Uterus (tissue), 4 donors: ENCODE measurements around the gene MMAB. TPM values are rescaled to one million over a fixed set of nuclear protein-coding genes. Genes with fewer than 3 reads are reported as not detected.

ENCODE experiments used
- DNase-seq, 2 donors: peaks; one replicate each; pipeline ENCODE4 v3.0.0-alpha.2; 2019 to 2020
- H3K27ac ChIP-seq, 2 donors: fragments of 200-600 bp; sonication (generic); 1 replicate in 1 of 2; 2 replicates in 1 of 2; pipeline ENCODE4 v1.5.1; 2016 to 2018
- H3K27me3 ChIP-seq, 2 donors: fragments of 200-600 bp; sonication (generic); one replicate each; pipeline ENCODE4 v1.5.1; 2018 to 2019; ENCODE audit warnings: control low read depth in 1 of 2
- H3K36me3 ChIP-seq, 2 donors: fragments of 200-600 bp; sonication (generic); one replicate each; pipeline ENCODE4 v1.5.1; 2019; ENCODE audit warnings: control low read depth in 1 of 2
- H3K4me1 ChIP-seq, 2 donors: fragments of 200-600 bp; sonication (generic); one replicate each; pipeline ENCODE4 v1.5.1; 2018 to 2019; ENCODE audit warnings: control low read depth in 1 of 2
- H3K4me3 ChIP-seq, 2 donors: fragments of 200-600 bp; sonication (generic); 1 replicate in 1 of 2; 2 replicates in 1 of 2; pipeline ENCODE4 v1.5.1; 2018 to 2019; ENCODE audit warnings: mild to moderate bottlenecking in 1 of 2
- H3K9me3 ChIP-seq, 2 donors: fragments of 200-600 bp; sonication (generic); one replicate each; pipeline ENCODE4 v1.5.1; 2019; ENCODE audit warnings: control low read depth in 1 of 2
- POLR2A ChIP-seq, 2 donors: fragments of 450-650 bp; IDR thresholded peaks; one replicate each; pipeline ENCODE4 v1.6.1; 2016; ENCODE audit warnings: antibody characterized with exemption in 2 of 2, mild to moderate bottlenecking in 1 of 2, moderate library complexity in 1 of 2
- intact Hi-C: fragments of 100-400 bp; cut with DNase I; formaldehyde crosslinking; loops from one replicate; pipeline ENCODE4 v1.15.1; 2023; ENCODE audit warnings: low total_unique reads
- total RNA-seq, 4 donors: library from RNA; depleted of rRNA in 3 of 4; stranded (reverse); fragments of >200 nt in 3 of 4; gene quantifications; one replicate each; pipeline versions ENCODE4 v1.1.0 to v1.2.4, GENCODE V29; 2014 to 2023
- TF ChIP-seq, protein P1 (sequence below), 4 experiments: fragments of 200-600 bp in 2 of 4; fragments of 450-650 bp in 2 of 4; sonication (generic) in 2 of 4; IDR thresholded peaks; one replicate each; pipeline ENCODE4 v1.5.1; 2016 to 2019; ENCODE audit warnings: antibody characterized with exemption in 4 of 4, mild to moderate bottlenecking in 2 of 4, moderate library complexity in 1 of 4
- donor health status: DM: yes; HTN: yes; CAD: no.

MMAB gene
- total RNA-seq, 4 donors from 2014 or later: 15.0 to 234 (median 21.5) TPM

DNA sequence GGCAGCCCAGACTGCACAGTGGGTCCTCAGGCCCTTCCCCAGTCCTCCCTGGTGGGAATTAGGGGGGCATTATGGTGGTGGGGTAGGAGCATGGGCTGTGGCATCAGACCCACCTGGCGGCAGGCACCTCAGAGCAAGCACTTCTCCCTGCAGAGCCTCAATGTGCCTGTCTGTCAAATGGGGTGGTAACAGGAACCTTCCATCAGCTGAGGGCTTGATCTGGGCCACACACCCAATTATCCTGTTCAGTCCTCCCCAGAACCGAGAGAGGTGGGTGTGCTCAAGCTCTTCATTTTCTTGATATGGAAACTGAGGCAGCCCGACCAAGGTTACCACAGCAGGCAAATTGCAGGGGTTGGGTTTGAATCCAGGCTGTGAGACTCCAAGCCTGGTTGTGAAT is 38.7 kb upstream of the MMAB start:
- Histone ChIP-seq H3K4me1 (no peaks in the 10 kb centered on the region), H3K36me3 (no peaks in the 10 kb centered on the region), H3K4me3 (no peak overlapping the region), H3K27me3 (peaks cover 0 to 3% of the 10 kb centered on the region in 2 donors), H3K27ac (no peak overlapping the region), H3K9me3 (no peaks in the 10 kb centered on the region)
- TF ChIP-seq, protein P1, sequence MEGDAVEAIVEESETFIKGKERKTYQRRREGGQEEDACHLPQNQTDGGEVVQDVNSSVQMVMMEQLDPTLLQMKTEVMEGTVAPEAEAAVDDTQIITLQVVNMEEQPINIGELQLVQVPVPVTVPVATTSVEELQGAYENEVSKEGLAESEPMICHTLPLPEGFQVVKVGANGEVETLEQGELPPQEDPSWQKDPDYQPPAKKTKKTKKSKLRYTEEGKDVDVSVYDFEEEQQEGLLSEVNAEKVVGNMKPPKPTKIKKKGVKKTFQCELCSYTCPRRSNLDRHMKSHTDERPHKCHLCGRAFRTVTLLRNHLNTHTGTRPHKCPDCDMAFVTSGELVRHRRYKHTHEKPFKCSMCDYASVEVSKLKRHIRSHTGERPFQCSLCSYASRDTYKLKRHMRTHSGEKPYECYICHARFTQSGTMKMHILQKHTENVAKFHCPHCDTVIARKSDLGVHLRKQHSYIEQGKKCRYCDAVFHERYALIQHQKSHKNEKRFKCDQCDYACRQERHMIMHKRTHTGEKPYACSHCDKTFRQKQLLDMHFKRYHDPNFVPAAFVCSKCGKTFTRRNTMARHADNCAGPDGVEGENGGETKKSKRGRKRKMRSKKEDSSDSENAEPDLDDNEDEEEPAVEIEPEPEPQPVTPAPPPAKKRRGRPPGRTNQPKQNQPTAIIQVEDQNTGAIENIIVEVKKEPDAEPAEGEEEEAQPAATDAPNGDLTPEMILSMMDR (IDR thresholded peaks at IDR 0.05): no peak
- intact Hi-C loops: no loop called here
- no peak for DNase-seq

DNA sequence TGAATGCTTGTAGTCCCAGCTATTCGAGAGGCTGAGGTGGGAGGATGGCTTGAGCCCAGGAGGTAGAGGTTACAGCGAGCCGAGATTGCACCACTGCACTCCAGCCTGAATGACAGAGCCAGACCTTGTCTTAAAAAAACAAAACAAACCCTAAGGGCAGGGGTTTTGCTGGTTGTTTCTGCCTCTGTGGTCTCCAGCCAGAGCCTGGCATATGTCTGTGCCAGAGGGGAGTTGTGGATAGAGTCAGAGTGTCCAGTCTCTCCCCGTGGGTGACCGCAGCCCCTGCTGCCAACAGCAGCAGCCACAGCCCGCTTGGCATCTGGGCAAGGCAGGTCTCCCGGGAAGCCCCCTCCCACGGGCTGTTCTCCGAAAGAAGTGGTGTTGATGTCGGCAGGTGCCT is 37.9 kb upstream of the MMAB start:
- no peak for DNase-seq
- H3K4me1 ChIP-seq: no peaks in the 10 kb centered on the region
- H3K9me3 ChIP-seq: no peaks in the 10 kb centered on the region
- no peaks in the 10 kb centered on the region for H3K36me3 ChIP-seq
- intact Hi-C loops: no loop called here
- TF ChIP-seq, protein P1 (IDR thresholded peaks at IDR 0.05): no peak
- no peak for TF ChIP-seq POLR2A (IDR thresholded peaks at IDR 0.05)
- no peak overlapping the region for H3K27ac ChIP-seq
- H3K27me3 ChIP-seq: peaks cover 0 to 3% of the 10 kb centered on the region in 2 donors
- H3K4me3 ChIP-seq: no peak overlapping the region

DNA sequence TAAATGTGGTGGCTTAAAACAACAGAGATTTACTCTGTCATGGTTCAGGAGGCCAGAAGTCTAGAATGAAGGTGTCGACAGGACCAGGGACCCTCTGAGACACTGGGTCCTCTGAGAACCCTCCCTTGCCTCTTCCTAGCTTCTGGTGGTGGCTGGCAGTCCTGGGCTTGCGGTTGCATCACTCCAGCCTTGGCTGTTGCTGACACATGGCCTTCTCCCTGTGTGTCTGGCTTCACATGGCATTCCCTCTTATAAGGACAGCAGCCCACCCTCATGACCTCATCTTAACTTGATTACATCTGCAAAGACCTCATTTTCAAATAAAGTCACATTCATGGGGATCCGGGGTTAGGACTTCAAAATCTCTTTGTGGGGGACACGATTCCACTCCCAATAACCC is 37.2 kb upstream of the MMAB start:
- DNase-seq: no peak
- Histone ChIP-seq H3K27ac (no peak overlapping the region), H3K27me3 (peaks cover 0 to 3% of the 10 kb centered on the region in 2 donors), H3K4me1 (no peaks in the 10 kb centered on the region), H3K9me3 (no peaks in the 10 kb centered on the region), H3K36me3 (no peaks in the 10 kb centered on the region), H3K4me3 (no peak overlapping the region)
- TF ChIP-seq POLR2A (IDR thresholded peaks at IDR 0.05): no peak
- TF ChIP-seq, protein P1 (IDR thresholded peaks at IDR 0.05): no peak
- intact Hi-C loops: no loop called here

DNA sequence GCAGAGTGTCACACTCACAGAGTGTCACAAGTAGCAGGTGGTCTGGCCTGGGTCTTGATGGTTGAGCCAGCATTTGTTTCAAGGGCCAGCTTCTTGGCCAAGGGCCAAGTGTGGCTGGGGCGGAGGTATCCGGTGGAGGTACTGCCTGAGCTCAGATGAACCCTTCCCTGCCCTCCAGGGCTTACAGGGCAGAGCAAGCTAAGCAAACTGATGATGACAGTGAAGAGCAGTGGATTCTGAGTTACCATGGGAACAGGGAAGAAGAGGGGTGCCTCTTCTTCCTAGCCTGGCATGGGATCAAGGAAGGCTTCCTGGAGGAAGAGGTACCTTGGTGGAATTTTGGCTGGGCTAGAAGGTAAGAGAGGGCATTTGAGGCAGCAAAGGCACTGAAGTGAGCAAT is 36.0 kb upstream of the MMAB start:
- Histone ChIP-seq H3K36me3 (no peaks in the 10 kb centered on the region), H3K27me3 (peaks cover 0 to 3% of the 10 kb centered on the region in 2 donors), H3K4me3 (no peak overlapping the region), H3K9me3 (no peaks in the 10 kb centered on the region), H3K4me1 (no peaks in the 10 kb centered on the region), H3K27ac (no peak overlapping the region)
- intact Hi-C loops: no loop called here
- no peak for TF ChIP-seq POLR2A (IDR thresholded peaks at IDR 0.05)
- TF ChIP-seq, protein P1 (IDR thresholded peaks at IDR 0.05): no peak
- DNase-seq: no peak

DNA sequence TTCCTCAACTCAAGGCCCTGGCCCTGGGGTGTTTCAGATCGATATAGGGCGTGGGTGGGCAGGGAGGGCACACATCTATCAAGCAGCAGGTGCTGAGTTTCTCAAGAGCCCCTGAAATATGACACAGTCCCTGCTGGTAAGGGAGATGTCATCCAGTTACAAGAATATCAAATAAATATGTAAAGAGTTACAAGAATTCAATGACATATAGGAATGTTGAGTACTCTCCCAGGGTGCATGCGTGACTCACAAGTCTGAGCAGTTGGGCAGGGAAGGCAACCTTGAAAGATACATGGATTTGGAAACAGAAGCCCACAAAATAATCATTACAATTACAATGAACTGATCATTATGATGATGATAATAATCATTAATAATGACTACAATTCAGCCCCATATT is 35.5 kb upstream of the MMAB start:
- H3K9me3 ChIP-seq: no peaks in the 10 kb centered on the region
- no peaks in the 10 kb centered on the region for H3K36me3 ChIP-seq
- TF ChIP-seq, protein P1 (IDR thresholded peaks at IDR 0.05): no peak
- TF ChIP-seq POLR2A (IDR thresholded peaks at IDR 0.05): no peak
- intact Hi-C loops: no loop called here
- no peaks in the 10 kb centered on the region for H3K4me1 ChIP-seq
- DNase-seq: no peak
- H3K27me3 ChIP-seq: no peaks in the 10 kb centered on the region
- H3K27ac ChIP-seq: no peak overlapping the region
- H3K4me3 ChIP-seq: no peak overlapping the region
